Activated CD8-positive, alpha-beta T cell treated with anti-CD3 and anti-CD28 coated beads for 36 hours (primary cell): ENCODE data around the gene GRN. TPM values are rescaled to one million over a fixed set of nuclear protein-coding genes. Genes with fewer than 3 reads are reported as not detected.

Experiments used
- ATAC-seq: fragments of 200-7000 bp; cut with Tn5 transposase; one replicate; pipeline ENCODE4 v1.10.0; 2021; ENCODE audit warnings: mild to moderate bottlenecking, moderate library complexity
- CTCF ChIA-PET: fragments of 350-600 bp; sonication (Branson Sonifier 250); formaldehyde crosslinking; loops from one replicate; lab custom pipeline; 2021; ENCODE audit warnings: antibody characterized with exemption; lab: Charles Lee
- POLR2A ChIA-PET: fragments of 350-600 bp; sonication (Branson Sonifier 250); formaldehyde crosslinking; loops from one replicate; lab custom pipeline; 2021; ENCODE audit warnings: antibody characterized with exemption; lab: Charles Lee
- DNase-seq: peaks from one replicate; pipeline ENCODE4 v3.0.0-alpha.2; 2020
- H3K27ac Mint-ChIP-seq: one replicate; pipeline ENCODE4 v1.8.0; 2021; ENCODE audit warnings: mild to moderate bottlenecking, mixed read lengths
- H3K27me3 Mint-ChIP-seq: one replicate; pipeline ENCODE4 v1.8.0; 2021; ENCODE audit warnings: mixed read lengths
- H3K36me3 Mint-ChIP-seq: one replicate; pipeline ENCODE4 v1.8.0; 2021; ENCODE audit warnings: low read depth, mixed read lengths
- H3K4me1 Mint-ChIP-seq: one replicate; pipeline ENCODE4 v1.8.0; 2021; ENCODE audit warnings: low read depth, mixed read lengths
- H3K4me3 Mint-ChIP-seq: one replicate; pipeline ENCODE4 v1.8.0; 2021; ENCODE audit warnings: mild to moderate bottlenecking, moderate library complexity, mixed read lengths
- H3K9me3 Mint-ChIP-seq: one replicate; pipeline ENCODE4 v1.8.0; 2021; ENCODE audit warnings: mixed read lengths
- intact Hi-C: fragments of 100-400 bp; cut with micrococcal nuclease; formaldehyde crosslinking; loops from one replicate; pipeline ENCODE4 v1.10.0; 2022
- total RNA-seq, 2 experiments: library from RNA; stranded (reverse); gene quantifications; one replicate each; pipeline ENCODE4 v1.2.3, GENCODE V29; 2021
- TF ChIP-seq, protein P1 (sequence below): fragments of 200-600 bp; IDR thresholded peaks from one replicate; pipeline ENCODE4 v1.8.0; 2022; ENCODE audit warnings: antibody characterized with exemption, mild to moderate bottlenecking

The GRN gene
- total RNA-seq, 2 experiments from 2014 or later, result 34.8 to 35.5 TPM

DNA sequence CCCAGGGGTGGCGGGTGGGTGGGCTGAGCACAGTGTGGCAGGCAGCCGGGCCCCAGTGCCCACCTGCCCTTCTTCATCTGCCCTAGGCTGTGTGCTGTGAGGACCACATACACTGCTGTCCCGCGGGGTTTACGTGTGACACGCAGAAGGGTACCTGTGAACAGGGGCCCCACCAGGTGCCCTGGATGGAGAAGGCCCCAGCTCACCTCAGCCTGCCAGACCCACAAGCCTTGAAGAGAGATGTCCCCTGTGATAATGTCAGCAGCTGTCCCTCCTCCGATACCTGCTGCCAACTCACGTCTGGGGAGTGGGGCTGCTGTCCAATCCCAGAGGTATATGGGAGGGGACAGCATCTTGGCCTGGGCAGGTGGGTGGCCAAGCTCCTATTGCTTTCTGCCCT lies 6.4 kb downstream of the GRN start:
- DNase-seq (no peak), ATAC-seq (no peak)
- ChIA-PET POLR2A (no interaction called here), CTCF (interaction anchor here (0.6 to 6.2 kb wide), 17 partner anchors 10 to 183 kb away, joined by 3 to 51 read pairs (median 4); partner anchors contain the start of gene FAM171A2)
- Mint-ChIP-seq H3K27ac (no peak overlapping the region), H3K27me3 (no peaks in the 10 kb centered on the region), H3K9me3 (no peaks in the 10 kb centered on the region), H3K4me1 (peaks cover 8% of the 10 kb centered on the region), H3K36me3 (peaks cover 2% of the 10 kb centered on the region), H3K4me3 (no peak overlapping the region)
- intact Hi-C loops, result no loop called here
- TF ChIP-seq, protein P1, sequence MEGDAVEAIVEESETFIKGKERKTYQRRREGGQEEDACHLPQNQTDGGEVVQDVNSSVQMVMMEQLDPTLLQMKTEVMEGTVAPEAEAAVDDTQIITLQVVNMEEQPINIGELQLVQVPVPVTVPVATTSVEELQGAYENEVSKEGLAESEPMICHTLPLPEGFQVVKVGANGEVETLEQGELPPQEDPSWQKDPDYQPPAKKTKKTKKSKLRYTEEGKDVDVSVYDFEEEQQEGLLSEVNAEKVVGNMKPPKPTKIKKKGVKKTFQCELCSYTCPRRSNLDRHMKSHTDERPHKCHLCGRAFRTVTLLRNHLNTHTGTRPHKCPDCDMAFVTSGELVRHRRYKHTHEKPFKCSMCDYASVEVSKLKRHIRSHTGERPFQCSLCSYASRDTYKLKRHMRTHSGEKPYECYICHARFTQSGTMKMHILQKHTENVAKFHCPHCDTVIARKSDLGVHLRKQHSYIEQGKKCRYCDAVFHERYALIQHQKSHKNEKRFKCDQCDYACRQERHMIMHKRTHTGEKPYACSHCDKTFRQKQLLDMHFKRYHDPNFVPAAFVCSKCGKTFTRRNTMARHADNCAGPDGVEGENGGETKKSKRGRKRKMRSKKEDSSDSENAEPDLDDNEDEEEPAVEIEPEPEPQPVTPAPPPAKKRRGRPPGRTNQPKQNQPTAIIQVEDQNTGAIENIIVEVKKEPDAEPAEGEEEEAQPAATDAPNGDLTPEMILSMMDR, result no peak

DNA sequence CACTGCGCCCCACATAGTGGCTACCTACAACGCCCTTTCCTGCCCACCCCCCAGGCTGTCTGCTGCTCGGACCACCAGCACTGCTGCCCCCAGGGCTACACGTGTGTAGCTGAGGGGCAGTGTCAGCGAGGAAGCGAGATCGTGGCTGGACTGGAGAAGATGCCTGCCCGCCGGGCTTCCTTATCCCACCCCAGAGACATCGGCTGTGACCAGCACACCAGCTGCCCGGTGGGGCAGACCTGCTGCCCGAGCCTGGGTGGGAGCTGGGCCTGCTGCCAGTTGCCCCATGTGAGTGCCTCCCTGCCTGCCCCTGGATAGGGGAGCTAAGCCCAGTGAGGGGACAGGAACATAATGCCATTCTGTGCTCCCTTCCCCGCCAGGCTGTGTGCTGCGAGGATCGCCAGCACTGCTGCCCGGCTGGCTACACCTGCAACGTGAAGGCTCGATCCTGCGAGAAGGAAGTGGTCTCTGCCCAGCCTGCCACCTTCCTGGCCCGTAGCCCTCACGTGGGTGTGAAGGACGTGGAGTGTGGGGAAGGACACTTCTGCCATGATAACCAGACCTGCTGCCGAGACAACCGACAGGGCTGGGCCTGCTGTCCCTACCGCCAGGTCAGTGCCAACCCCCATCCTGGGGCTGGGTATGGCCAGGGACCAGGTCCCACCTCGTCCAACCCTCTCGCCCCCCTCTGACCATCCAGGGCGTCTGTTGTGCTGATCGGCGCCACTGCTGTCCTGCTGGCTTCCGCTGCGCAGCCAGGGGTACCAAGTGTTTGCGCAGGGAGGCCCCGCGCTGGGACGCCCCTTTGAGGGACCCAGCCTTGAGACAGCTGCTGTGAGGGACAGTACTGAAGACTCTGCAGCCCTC lies 7.1 kb downstream of the GRN start:
- H3K36me3 Mint-ChIP-seq, result peaks cover 2% of the 10 kb centered on the region
- no peak for ATAC-seq
- no peak for DNase-seq
- TF ChIP-seq, protein P1, result no peak
- H3K4me1 Mint-ChIP-seq, result peaks cover 8% of the 10 kb centered on the region
- H3K27me3 Mint-ChIP-seq, result no peaks in the 10 kb centered on the region
- intact Hi-C loops, result no loop called here
- H3K9me3 Mint-ChIP-seq, result no peaks in the 10 kb centered on the region
- H3K4me3 Mint-ChIP-seq, result no peak overlapping the region
- H3K27ac Mint-ChIP-seq, result no peak overlapping the region
- CTCF ChIA-PET, result interaction anchor here (0.7 to 6.2 kb wide), 10 partner anchors 9 to 171 kb away, joined by 3 to 51 read pairs (median 8); partner anchors contain the start of gene FAM171A2
- POLR2A ChIA-PET, result interaction anchor here (1.0 to 1.6 kb wide), 2 partner anchors 33 to 143 kb away, joined by 3 to 5 read pairs; no protein-coding TSS in a partner anchor

DNA sequence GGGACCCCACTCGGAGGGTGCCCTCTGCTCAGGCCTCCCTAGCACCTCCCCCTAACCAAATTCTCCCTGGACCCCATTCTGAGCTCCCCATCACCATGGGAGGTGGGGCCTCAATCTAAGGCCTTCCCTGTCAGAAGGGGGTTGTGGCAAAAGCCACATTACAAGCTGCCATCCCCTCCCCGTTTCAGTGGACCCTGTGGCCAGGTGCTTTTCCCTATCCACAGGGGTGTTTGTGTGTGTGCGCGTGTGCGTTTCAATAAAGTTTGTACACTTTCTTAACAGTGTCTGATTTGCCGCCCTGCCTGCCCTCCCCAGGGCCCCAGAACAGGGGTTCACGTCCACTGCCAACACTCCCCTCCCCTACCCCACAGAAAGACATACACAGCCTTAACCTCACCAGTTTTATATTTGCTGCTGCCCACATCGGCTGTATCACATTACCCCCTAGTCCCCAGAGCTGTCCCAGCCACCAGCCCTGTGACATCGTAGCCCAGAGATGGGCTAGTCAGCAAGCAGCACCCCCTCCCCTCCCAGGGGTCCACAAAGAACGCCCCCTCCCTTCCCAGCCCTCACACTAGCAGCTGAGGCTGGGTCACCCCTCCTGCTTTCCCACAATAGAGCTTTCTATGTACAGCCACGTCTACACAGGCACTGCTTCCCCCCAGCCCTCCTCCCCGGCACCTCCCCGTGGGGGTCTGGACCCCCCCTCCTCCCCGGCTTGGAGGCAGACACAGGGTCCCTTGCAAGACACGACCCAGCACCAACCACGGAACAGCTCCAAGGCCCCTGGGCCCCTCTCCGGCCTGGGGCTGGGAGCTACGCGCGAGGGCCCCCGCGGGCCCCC lies 7.9 kb downstream of the GRN start:
- DNase-seq (no peak), ATAC-seq (no peak)
- H3K27ac Mint-ChIP-seq, result no peak overlapping the region
- ChIA-PET CTCF (interaction anchor here (0.7 to 6.2 kb wide), 12 partner anchors 8 to 409 kb away, joined by 3 to 51 read pairs (median 4); partner anchors contain the start of genes FAM171A2 and GRN), POLR2A (interaction anchor here (1.0 to 1.6 kb wide), 3 partner anchors 32 to 170 kb away, joined by 3 to 5 read pairs (median 5); no protein-coding TSS in a partner anchor)
- TF ChIP-seq, protein P1, result no peak
- peaks cover 7% of the 10 kb centered on the region for H3K4me1 Mint-ChIP-seq
- peaks cover 2% of the 10 kb centered on the region for H3K36me3 Mint-ChIP-seq
- no peaks in the 10 kb centered on the region for H3K9me3 Mint-ChIP-seq
- intact Hi-C loops, result no loop called here
- no peaks in the 10 kb centered on the region for H3K27me3 Mint-ChIP-seq
- peak overlapping the region; percentile 24 for H3K4me3 Mint-ChIP-seq

DNA sequence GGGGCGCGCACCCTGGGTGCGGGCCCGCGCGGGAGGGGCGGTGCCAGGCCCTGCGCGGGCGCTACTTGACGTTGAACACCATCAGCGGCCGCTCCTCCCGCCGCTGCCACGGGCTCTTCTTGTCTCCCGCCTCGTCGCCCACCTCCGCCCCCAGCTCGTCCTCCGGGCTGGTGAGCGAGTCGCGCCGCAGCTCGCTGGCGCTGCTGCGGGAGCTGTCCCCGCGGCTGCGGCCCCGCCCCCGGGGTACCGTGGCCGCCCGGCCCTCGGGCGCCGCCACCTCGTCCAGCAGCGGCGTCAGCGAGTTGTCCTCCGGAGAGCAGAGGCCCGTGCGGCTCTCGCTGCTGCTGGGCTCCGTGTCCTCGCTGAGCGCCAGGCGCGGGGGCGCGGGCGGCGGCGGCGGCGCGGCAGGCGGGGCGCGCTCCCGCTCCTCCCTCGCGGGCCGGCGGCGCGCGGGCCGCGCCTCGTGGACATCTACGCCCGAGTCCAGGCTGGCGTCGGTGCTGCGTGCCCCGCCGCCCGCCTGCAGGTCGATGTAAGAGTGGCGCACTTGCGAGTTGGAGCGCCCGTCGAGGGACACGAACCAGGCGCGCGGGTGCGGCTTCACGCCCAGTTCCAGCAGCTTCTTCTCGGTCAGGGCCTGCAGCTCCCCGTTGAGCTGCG lies 8.7 kb downstream of the GRN start:
- Mint-ChIP-seq H3K36me3 (peaks cover 2% of the 10 kb centered on the region), H3K27me3 (no peaks in the 10 kb centered on the region), H3K27ac (no peak overlapping the region), H3K9me3 (no peaks in the 10 kb centered on the region), H3K4me3 (peak overlapping the region; percentile 44), H3K4me1 (no peaks in the 10 kb centered on the region)
- DNase-seq (no peak), ATAC-seq (peak; percentile 4)
- TF ChIP-seq, protein P1, result no peak
- intact Hi-C loops, result no loop called here
- CTCF ChIA-PET, result interaction anchor here (0.6 to 6.2 kb wide), 22 partner anchors 8 to 410 kb away, joined by 3 to 51 read pairs (median 4); partner anchors contain the start of genes FAM171A2, GRN and TMUB2
- POLR2A ChIA-PET, result interaction anchor here (1.3 to 1.6 kb wide), 3 partner anchors 31 to 169 kb away, joined by 3 to 5 read pairs (median 5); no protein-coding TSS in a partner anchor
